ENCODE measurements around the gene SUCO. TPM values are rescaled to one million over a fixed set of nuclear protein-coding genes. Genes with fewer than 3 reads are reported as not detected.

Gene SUCO
- total and polyA plus RNA-seq, 2 of the 4 experiments (the other 2 are of a cell fraction) = 11.4 to 21.5 TPM

DNA sequence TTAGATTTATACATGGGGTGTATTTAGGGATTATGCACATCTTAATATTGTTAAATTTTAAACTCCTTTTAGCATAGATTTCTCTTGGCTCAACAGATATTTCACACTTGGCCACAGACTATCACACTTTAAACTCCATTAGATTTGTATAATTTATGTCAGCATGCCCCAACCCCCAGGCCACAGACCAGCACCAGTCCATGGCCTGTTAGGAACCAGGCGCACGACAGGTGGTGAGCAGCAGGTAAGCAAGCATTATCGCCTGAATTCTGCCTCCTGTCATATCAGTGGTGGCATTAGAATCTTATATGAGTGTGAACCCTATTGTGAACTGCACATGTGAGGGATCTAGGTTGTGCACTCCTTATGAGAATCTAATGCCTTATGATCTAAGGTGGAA lies 34.8 kb downstream of the SUCO start:
- DNase-seq = no peak
- dilution Hi-C loops (cut with HindIII; ENCODE audit: low sequenced_read_pairs, unreplicated experiment) = no loop called here

More for the DNA sequence above, 34.8 kb downstream of the SUCO start:
- Histone ChIP-seq H2BK15ac (ENCODE audit: low read depth, low read length) (no peak overlapping the region), H3K56ac (ENCODE audit: extremely low read depth, insufficient read depth, low read length) (no peak overlapping the region), H3K18ac (ENCODE audit: low read depth, low read length) (no peak overlapping the region), H4K8ac (ENCODE audit: low read depth in 2 of 2, low read length in 2 of 2) (no peak overlapping the region), H3K14ac (replicated peaks; ENCODE audit: low read depth, low read length) (no peak overlapping the region), H3K4me1 (ENCODE audit: control insufficient read depth, insufficient read depth, low read length) (no peaks in the 10 kb centered on the region; the same call in 1 of the 2 replicates), H3K79me1 (ENCODE audit: low read depth in 1 of 2, low read length in 2 of 2) (peaks cover 11 to 29% of the 10 kb centered on the region in 2 experiments; a peak in 3 of 4 replicates), H4K91ac (ENCODE audit: insufficient read depth, low read depth, low read length) (no peak overlapping the region), H4K20me1 (ENCODE audit: insufficient read depth, low read length) (no peaks in the 10 kb centered on the region), H2BK5ac (ENCODE audit: low read depth, low read length, poor library complexity, severe bottlenecking) (no peak overlapping the region), H2AK9ac (replicated peaks; ENCODE audit: low read depth, low read length, poor library complexity) (no peak overlapping the region), H3K27me3 (ENCODE audit: control insufficient read depth, insufficient read depth, low read length) (no peaks in the 10 kb centered on the region), H3K9me1 (ENCODE audit: insufficient read depth, low read length) (peaks cover 9% of the 10 kb centered on the region), H3K23ac (ENCODE audit: low read depth, low read length) (no peak overlapping the region), H3K27ac (ENCODE audit: insufficient read depth, low read length) (no peak overlapping the region), H2AFZ (replicated peaks; ENCODE audit: low read length, poor library complexity) (no peak overlapping the region), H2AK5ac (ENCODE audit: low read depth, low read length) (no peak overlapping the region), H3K4me2 (ENCODE audit: low read depth, low read length) (no peak overlapping the region), H3K4me3 (ENCODE audit: insufficient read depth, low read depth, low read length) (no peak overlapping the region), H3K9ac (ENCODE audit: low read depth, low read length) (no peak overlapping the region), H3K9me3 (ENCODE audit: control insufficient read depth, insufficient read depth, low read length) (no peaks in the 10 kb centered on the region; the same call in 1 of the 2 replicates), H4K5ac (ENCODE audit: low read depth, low read length) (no peak overlapping the region; the same call in 1 of the 2 replicates), H3K4ac (ENCODE audit: low read depth, low read length) (no peak overlapping the region), H3K36me3 (ENCODE audit: control insufficient read depth, insufficient read depth, low read length) (peaks cover 18% of the 10 kb centered on the region), H2BK20ac (ENCODE audit: low read depth, low read length) (no peak overlapping the region), H2BK120ac (ENCODE audit: low read depth, low read length) (no peak overlapping the region)
- no CpG with 5 or more reads among the region's 3 CpGs for WGBS, 2 experiments (ENCODE audit: extremely low coverage in 2 of 2, insufficient read length in 1 of 2)
- in situ Hi-C loops (cut with MboI; ENCODE audit: low sequenced_read_pairs) (no loop called here), intact Hi-C loops (cut with micrococcal nuclease) (no loop called here)
- no TSS peak for BruUV-seq (replicated peaks)
- ATAC-seq (ENCODE audit: low read depth) = no peak
- ChIA-PET CTCF (no interaction called here), POLR2A (ENCODE audit: unreplicated experiment) (no interaction called here)
- TF ChIP-seq FOS (IDR thresholded peaks at IDR 0.05; ENCODE audit: low read depth, low read length) = no peak
- TF ChIP-seq, protein P1, sequence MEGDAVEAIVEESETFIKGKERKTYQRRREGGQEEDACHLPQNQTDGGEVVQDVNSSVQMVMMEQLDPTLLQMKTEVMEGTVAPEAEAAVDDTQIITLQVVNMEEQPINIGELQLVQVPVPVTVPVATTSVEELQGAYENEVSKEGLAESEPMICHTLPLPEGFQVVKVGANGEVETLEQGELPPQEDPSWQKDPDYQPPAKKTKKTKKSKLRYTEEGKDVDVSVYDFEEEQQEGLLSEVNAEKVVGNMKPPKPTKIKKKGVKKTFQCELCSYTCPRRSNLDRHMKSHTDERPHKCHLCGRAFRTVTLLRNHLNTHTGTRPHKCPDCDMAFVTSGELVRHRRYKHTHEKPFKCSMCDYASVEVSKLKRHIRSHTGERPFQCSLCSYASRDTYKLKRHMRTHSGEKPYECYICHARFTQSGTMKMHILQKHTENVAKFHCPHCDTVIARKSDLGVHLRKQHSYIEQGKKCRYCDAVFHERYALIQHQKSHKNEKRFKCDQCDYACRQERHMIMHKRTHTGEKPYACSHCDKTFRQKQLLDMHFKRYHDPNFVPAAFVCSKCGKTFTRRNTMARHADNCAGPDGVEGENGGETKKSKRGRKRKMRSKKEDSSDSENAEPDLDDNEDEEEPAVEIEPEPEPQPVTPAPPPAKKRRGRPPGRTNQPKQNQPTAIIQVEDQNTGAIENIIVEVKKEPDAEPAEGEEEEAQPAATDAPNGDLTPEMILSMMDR (conservative IDR thresholded peaks at IDR 0.05; ENCODE audit: low read depth, low read length) = no peak
- TF ChIP-seq MAFK (IDR thresholded peaks at IDR 0.05; ENCODE audit: low read depth, low read length) = no peak
- TF ChIP-seq RAD21 (IDR thresholded peaks at IDR 0.05; ENCODE audit: low read length) = no peak
- no peak for TF ChIP-seq NFE2L2 (IDR thresholded peaks at IDR 0.05; ENCODE audit: low read depth, low read length)
- no peak for TF ChIP-seq RCOR1 (IDR thresholded peaks at IDR 0.05; ENCODE audit: insufficient replicate concordance, low read length)
- TF ChIP-seq CEBPB (IDR thresholded peaks at IDR 0.05; ENCODE audit: low read depth, low read length) = no peak
- TF ChIP-seq BHLHE40 (IDR thresholded peaks at IDR 0.05; ENCODE audit: low read depth, low read length) = no peak
- no peak for TF ChIP-seq CHD1 (IDR thresholded peaks at IDR 0.05; ENCODE audit: low read depth, low read length)
- TF ChIP-seq RFX5 (IDR thresholded peaks at IDR 0.05; ENCODE audit: low read depth, low read length) = no peak
- TF ChIP-seq, protein P2, sequence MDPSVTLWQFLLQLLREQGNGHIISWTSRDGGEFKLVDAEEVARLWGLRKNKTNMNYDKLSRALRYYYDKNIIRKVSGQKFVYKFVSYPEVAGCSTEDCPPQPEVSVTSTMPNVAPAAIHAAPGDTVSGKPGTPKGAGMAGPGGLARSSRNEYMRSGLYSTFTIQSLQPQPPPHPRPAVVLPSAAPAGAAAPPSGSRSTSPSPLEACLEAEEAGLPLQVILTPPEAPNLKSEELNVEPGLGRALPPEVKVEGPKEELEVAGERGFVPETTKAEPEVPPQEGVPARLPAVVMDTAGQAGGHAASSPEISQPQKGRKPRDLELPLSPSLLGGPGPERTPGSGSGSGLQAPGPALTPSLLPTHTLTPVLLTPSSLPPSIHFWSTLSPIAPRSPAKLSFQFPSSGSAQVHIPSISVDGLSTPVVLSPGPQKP (IDR thresholded peaks at IDR 0.05; ENCODE audit: borderline replicate concordance, low read depth, low read length) = no peak
- TF ChIP-seq, protein P3, sequence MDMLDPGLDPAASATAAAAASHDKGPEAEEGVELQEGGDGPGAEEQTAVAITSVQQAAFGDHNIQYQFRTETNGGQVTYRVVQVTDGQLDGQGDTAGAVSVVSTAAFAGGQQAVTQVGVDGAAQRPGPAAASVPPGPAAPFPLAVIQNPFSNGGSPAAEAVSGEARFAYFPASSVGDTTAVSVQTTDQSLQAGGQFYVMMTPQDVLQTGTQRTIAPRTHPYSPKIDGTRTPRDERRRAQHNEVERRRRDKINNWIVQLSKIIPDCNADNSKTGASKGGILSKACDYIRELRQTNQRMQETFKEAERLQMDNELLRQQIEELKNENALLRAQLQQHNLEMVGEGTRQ (IDR thresholded peaks at IDR 0.05; ENCODE audit: low read depth, low read length) = no peak
- no peak for TF ChIP-seq POLR2A (IDR thresholded peaks at IDR 0.05; ENCODE audit: low read depth, low read length)
- TF ChIP-seq MXI1 (IDR thresholded peaks at IDR 0.05; ENCODE audit: borderline replicate concordance, low read depth, low read length) = no peak
- no peak for TF ChIP-seq MAZ (IDR thresholded peaks at IDR 0.05; ENCODE audit: borderline replicate concordance, low read depth, low read length)
- no peak for TF ChIP-seq SMC3 (IDR thresholded peaks at IDR 0.05; ENCODE audit: low read depth, low read length)

All from IMR-90 (cell line).